Measurements from ENCODE around the gene PEX26. TPM values are rescaled to one million over a fixed set of nuclear protein-coding genes. Genes with fewer than 3 reads are reported as not detected.
"Not testable (repeated sequence)": the region's sequence is repeated elsewhere in the genome, so short reads cannot be mapped to it uniquely, and the experiment has no call there.

The PEX26 gene
- total RNA-seq, 1 donor from 2014 or later, result 39.5 TPM

DNA sequence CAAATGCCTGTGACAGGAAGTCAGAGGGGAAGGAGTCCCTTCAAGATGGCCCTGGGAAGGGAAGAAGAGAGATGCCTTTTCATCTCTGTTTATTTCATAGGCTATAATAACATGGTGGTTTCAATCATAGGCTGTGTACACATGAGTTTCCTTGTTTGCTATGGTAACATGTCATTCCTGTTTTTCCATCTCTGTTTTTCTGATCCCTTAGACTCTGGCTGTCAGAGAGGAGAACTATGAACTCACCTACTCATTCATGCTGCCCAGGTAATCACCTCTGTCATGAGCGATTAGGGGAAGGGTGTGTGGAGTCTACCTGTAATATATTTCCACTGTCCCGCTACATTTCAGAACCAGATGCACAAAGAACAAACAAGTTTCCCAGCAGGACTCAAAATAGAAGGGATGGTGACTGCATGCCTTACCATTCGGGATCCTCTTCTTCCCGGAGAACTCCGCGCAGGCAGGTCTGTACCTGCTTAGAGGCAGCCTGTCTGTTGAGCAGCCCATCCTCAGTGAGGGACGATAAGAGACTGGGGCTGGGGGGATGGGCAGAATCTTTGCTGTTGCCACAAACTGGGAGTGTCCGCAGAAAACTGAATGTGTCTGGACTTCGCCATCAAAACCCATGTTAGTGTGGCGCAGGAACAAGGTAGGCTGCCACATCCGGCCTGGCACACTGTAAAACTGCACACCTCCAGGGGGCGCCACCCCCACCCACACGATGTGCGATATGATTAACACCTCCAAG, 7.1 kb upstream of the PEX26 start:
- intact Hi-C loops (cut with micrococcal nuclease), result no loop called here

DNA sequence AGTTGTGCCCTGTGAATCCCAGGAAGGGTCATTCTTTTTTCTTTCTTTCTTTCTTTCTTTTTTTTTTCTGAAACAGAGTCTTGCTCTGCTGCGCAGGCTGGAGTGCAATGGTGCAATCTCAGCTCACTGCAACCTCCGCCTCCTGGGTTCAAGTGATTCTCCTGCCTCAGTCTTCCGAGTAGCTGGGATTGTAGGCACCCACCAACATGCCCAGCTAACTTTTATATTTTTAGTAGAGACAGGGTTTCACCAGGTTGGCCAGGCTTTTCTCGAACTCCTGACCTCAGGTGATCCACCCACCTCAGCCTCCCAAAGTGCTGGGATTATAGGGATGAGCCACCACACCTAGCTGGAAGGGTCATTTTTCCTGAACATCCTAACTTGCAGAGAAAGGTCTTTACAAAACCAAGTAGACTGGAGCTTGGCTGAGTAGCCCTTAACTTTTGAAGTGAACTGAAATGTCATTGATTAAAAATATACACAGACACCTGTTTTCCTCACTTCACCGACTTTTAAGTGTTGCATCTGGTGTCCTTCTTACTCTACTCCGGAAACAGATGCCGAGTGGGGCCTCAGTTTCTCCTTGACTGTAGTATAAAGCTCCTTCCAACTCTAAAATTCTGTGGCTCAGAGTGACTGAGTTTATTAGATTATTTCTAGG, 6.4 kb upstream of the PEX26 start:
- intact Hi-C loops (cut with micrococcal nuclease), result not testable (repeated sequence)

DNA sequence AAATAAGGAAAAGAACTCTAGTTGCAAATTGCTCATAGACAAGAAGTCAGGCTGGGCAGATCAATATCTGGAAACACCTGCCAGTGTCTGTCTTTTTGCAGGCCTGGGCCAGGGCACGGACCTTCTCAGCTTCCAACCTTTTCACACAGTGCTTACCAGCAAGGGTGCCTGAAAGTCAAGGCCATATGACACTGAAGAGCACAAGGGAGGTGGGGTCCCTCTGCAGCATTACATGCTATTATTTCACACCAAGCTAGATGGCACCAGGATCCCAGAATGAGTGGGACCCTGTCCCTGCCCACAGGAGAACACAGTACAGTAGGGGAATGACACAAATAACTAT, 5.9 kb upstream of the PEX26 start:
- intact Hi-C loops (cut with micrococcal nuclease), result no loop called here

DNA sequence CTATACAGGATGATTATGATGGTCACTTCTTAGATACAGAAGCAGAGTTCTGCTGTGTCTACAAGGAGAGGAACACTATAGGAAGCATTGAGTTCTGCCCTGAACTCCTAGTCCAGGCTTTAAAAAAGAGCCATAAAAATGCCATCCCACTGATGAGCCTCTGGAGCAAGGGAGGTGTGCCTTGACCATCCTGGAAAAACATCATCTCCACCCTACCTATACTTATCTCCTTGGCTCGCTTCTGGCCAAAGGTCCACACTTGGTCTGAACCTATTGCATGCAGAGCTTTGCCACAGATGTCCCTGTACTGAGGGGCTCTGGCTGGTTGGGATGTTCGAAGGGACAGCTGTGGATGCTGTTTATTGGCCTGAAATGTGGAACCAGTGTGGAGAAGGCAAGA, 4.3 kb upstream of the PEX26 start:
- intact Hi-C loops (cut with micrococcal nuclease), result no loop called here

DNA sequence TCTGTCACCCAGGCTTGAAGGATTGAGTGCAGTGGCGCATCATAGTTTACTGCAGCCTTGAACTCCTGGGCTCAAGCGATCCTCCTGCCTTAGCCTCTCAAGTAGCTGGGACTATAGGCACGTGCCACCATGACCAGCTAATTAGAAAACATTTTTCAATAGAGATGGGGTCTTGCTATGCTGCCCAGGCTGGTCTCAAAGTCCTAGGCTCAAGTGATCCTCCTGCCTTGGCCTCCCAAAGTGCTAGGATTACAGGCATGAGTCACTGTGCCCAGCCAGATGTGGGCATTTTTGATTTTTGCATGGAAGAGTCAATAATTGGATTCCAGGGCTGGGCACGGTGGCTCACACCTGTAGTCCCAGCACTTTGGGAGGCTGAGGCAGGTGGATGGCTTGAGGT, 3.9 kb upstream of the PEX26 start:
- intact Hi-C loops (cut with micrococcal nuclease), result not testable (repeated sequence)

DNA sequence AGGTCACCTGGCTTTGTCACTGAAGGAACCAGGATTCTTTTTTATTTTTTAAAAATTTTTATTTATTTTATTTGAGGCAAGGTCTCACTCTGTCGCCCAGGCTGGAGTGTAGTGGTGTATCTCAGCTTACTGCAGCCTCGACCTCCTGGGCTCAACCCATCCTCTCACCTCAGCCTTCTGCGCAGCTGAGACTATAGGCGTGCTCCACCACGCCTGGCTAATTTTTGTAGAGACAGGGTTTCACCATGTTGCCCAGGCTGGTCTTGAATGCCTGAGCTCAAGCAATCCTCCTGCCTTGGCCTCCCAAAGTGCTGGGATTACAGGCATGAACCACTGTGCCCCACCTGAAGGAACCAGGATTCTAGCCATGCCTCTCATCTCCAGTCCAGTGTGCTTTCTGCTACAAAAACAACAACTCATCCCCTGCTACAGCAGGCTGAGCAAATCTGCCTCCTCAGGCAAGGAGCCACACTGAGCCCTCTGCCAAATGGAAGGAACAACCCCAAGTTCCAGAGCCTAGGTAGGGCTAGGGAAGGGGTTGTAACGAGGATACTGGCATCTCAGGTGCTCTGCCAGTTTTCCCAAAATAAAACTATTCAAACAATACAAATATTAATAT, 2.6 kb upstream of the PEX26 start:
- intact Hi-C loops (cut with micrococcal nuclease), result loop anchor here (5.0 kb wide), 1 partner anchor 903 kb away; no protein-coding TSS in a partner anchor

DNA sequence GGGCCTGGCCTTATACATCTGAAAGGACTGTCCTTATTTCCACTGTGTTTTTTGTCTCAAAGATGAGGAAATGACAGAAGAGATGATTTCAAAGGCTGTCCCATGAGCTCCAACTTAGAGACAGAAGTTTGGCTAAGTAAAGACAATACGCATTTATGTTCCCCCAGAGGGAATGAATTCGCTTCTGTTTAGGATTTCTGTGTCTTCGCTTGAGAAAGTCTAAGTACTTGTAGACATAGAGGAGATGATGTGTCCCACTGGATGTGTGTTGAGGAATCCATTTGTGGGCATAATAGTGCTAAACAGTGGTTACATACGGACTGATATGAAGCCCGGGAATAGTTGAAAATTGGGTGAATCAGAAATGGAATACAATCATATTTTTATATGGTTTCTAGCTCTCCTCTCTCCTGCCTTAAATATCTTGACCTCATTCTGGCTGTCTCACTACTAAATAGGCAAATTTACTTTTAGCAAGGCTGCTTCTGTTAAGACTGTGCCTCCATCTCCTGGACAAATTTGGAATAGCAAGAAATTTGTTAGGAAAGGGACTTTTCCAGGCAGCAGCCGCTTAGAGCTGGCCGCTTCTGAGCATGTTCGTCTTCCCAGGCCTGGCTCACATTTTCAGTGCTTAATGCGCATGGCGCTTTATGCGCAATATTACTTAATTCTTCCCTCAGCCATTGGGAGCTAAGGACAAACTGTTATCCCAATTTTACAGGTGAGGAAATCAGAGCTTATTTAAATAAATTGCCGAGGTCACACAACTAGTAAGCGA, 1.9 kb upstream of the PEX26 start:
- intact Hi-C loops (cut with micrococcal nuclease), result loop anchor here (1.0 to 5.0 kb wide), 7 partner anchors 52 to 1001 kb away; partner anchors contain the start of genes BCL2L13 and MICAL3

DNA sequence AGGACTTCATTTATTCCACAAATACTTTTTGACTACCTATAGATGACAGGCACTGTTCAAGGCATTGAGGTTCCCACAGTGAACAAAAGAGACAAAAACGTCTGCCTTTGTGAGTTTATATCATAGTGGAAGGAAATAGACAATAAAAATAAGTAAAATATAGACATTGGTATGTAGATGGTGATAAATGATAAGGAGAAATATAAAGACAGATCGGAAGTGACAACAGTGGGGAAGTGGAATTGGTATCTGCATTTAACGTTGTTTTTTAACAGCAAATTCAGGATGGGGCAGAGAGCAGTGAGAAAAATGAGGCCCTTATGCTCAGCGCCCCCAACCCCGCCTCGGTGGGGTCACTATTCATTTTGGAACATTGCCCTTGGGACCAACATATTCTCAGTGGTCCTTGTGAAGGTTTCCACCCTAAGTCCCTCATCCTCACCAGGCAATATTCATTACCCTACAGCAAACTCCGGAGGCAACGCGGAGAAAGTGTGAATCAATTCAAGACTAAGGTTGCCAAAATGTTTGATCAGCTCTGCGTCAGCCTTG, 627 bp upstream of the PEX26 start:
- intact Hi-C loops (cut with micrococcal nuclease), result loop anchor here (1.0 to 5.0 kb wide), 9 partner anchors 73 to 993 kb away; partner anchors contain the start of genes ATP6V1E1, BCL2L13, HDHD5 and IL17RA

DNA sequence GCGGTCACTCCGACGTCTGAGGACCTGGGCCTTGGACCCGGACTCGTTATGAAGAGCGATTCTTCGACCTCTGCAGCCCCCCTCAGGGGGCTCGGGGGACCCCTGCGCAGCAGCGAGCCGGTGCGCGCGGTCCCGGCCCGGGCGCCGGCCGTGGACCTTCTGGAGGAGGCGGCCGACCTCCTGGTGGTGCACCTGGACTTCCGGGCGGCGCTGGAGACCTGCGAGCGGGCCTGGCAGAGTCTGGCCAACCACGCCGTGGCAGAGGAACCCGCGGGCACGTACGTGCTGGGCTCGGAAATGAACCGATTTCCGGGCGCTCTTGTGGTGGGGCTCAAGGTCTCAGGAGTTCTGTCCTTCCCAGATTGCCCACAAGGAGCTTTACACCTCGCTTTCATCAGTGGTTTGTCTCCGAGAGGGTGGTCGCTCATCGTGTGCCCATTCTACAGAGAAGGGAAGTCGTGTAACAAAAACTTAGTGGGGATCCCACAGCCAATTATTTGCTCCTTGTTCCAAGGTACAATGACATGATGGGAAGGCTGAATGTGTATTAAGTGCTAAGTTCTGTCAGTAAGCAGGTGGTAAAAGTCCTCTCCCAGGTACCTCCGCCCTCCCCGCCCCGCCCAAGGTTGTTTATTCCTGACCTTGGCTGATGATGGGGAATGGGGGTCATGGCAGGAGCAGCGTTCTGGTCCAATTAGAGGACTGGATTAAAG, 695 bp downstream of the PEX26 start:
- intact Hi-C loops (cut with micrococcal nuclease), result loop anchor here (5.0 kb wide), 1 partner anchor 906 kb away; no protein-coding TSS in a partner anchor

DNA sequence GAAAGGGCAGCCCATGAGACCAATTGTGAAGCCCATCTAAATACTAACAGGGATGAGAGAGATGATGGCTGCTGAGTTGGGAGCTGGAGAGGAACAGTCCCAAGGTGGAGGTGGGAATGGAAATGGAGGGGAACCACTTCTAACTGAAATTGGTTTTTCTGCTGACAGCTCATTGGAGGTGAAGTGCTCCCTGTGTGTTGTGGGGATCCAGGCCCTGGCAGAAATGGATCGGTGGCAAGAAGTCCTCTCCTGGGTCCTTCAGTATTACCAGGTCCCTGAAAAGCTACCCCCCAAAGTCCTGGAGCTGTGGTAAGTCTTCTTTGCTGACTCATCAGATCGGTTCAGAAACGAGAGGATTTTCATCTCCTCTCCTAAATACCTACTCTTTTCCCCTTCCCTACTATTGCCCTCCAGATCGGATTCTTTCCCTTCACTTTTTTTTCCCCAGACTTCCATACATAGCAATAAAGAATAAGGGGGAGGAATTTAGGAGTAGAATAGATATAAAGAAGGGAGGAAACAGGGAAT, 2.0 kb downstream of the PEX26 start:
- intact Hi-C loops (cut with micrococcal nuclease), result loop anchor here (5.0 kb wide), 1 partner anchor 907 kb away; no protein-coding TSS in a partner anchor

DNA sequence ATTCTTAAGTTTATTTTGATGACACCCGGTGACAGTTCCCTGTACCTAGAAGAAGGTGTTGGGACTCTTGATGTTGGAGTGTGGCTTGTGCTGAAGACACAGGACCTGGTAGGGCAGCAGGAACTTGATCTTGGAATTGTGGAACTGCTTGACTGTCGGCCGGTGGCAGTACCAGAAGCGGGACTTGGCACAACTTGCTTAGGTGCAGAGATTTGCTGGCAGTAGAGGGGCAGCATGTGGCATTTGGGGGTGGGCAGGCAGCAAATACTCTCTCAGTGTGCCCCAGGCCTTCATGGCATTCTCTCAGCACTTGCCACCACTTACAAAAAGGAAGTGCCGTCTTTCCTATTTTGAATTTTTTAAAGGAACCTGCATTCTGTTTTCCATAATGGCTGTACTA, 3.6 kb downstream of the PEX26 start:
- intact Hi-C loops (cut with micrococcal nuclease), result no loop called here

DNA sequence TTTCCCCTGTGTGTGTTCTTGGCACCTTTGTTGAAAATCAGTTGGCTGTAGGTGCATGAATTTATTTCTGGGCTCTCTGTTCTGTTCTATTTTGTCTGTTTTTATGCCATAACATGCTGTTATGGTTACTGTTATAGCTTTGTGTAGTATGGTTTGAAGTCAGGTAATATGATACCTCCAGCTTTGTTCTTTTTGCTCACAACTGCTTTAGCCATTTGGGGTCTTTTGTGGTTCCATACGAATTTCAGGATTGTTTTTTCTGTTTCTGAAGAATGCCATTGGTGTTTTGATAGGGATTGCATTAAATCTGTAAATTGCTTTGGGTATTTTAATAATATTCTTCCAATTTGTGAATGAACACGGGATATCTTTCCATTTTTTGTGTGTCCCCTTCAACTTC, 4.7 kb downstream of the PEX26 start:
- intact Hi-C loops (cut with micrococcal nuclease), result no loop called here

DNA sequence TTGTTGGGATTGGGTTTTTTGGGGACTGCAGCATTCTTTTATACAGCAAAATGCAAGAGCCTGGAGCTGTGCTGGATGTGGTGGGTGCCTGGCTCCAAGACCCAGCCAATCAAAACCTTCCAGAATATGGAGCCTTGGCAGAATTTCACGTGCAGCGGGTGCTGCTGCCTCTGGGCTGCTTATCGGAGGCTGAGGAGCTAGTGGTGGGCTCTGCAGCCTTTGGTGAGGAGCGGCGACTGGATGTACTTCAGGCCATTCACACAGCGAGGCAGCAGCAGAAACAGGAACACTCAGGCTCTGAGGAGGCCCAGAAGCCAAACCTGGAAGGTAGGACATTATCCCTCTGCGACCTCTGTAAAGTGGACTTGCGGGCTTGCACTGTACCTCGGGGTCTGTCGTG, 5.6 kb downstream of the PEX26 start:
- intact Hi-C loops (cut with micrococcal nuclease), result no loop called here

DNA sequence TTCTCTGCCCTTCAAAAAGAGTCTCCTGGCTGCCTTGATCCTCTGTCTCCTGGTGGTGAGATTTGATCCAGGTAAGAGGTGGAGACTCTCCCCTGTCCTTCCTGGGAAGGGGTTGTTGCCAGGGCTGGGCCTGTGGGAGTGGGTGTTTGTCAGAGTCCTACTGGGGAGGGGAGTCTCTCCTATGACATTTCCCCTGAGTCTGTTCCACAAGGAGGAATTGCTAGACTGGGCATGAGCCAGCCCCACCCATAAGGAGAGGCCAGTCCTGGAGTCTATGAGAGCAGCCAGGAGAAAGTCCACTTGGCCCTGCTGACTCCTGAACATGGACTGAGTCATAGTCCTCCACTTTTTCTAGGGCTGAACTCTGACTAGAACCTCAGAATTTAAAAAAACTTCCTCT, 7.4 kb downstream of the PEX26 start:
- intact Hi-C loops (cut with micrococcal nuclease), result no loop called here

DNA sequence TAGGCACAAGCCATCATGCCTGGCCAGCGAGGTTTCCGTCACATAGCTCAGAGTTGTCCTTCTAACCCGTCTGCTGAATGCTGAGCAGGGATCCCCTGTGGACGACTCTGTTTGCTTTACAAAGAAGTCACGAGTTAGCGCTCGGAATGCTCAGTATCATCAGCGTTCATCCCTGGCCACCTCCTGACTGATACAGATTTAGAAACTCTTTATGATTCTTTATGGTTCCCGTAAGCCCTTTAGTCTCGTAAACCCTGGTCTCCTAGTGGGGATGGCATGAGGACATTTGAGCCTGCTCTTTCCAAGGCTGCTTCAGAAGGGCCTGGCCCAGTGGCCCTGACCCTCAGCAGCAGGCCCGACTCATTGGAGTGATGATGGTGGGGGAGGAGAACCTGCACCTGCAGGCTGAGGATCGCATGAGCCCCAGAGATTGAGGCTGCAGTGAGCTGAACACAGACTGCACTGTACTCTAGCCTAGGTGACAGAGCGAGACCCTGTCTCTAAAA, 9.6 kb downstream of the PEX26 start:
- intact Hi-C loops (cut with micrococcal nuclease), result no loop called here

DNA sequence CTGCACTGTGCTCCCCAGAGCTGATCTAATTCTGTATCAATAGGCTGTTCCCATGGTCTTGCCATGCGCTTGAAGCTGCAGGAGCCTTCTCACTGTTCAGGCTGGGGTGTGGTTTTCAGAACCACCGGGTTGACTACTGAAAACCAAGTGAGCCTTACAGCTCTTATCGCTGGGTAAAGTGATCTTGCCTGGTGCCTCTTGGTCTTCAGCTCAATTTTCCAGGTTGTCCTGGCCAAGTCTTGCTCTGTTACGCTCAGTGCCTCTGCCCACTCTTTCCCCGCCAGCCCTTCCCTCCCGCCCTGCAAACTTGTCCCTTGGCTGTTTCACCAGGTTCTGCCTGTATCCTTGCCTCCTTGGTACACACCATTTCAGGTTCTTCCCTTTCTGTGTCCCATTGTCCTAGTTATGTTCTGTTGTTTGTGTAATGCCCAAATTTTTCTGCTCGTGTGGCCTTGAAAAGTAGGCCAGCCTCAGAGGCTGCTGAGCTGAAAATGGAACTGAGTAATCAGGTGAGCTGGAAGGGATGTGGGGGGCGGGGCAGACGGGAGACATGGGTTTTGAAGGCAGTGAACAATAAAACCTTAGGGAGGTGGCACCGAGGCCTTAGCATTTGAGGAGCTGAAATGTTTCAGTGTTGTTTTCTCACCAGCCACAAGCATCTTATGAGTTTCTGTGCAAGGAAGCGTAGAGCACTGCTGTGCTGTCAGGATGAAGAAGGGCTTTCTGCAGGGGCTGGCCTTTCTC, 11.2 kb downstream of the PEX26 start:
- intact Hi-C loops (cut with micrococcal nuclease), result no loop called here

DNA sequence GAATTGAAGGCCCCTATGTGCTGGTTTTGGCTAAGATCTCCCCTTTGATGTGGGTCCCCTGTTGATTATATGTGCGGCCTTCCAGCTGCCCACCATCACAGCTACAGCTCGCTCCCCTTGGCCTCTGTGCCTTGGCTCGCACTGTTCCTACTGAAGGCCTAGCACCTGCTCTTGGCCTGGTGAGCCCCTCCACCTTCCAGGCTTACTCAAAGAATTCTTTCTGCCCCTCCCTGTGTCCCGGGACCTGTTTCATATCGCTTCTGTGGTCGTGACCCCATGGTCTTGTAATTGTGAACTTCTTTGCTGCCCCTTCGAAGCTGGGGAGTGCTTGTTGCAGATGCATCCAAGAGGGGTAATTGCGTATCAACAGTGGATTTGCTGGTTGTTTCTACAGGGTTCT, 12.5 kb downstream of the PEX26 start:
- intact Hi-C loops (cut with micrococcal nuclease), result no loop called here

DNA sequence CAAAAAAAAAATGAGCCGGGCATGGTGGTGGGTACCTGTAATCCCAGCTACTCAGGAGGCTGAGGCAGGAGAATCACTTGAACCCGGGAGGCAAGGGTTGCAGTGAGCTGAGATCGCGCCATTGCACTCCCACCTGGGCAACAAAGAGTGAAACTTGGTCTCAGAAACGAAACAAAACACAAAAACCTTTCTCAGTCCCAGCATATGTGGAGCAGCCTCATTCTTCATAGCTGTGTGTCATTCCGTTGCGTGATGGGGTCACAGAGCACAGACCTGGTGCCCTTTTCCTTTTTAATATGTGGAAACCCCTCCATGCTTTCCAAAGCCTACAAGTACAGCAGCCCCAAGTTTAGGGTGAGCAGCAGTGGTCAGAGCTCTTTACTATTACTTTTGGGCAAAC, 13.7 kb downstream of the PEX26 start:
- intact Hi-C loops (cut with micrococcal nuclease), result no loop called here

DNA sequence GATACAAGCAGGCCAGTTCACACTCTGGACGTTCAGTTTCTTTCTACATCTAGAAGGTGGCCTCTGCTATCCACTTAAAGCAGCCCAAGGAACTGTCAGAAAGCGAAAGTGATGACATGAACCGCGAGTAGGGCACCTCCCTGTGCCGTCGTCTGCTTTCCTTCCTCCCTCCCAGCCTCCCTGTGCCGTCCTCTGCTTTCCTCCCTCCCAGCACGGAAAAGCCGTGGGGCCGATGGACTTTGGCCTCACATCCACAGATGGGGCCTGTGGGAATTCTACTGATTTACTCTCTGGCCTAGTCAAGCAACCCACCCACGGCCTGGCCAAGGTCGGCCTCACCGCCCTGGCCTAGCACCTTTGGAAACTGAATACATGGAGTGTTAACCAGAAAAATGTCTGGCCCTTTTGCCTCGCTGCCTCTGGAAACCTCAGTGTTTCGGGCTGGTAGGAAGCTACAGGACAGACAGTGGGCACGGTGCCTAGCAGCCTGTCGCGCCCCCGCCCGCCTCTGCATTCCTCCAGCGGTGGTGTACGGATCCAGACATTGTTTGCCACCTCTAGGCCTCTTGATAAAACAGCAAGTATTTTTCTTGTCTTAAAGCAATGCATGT, 14.2 kb downstream of the PEX26 start:
- intact Hi-C loops (cut with micrococcal nuclease), result no loop called here
